Measurements from ENCODE around the gene KLHL6.
"Not testable (repeated sequence)": the region's sequence is repeated elsewhere in the genome, so short reads cannot be mapped to it uniquely, and the experiment has no call there.

KLHL6 gene

GRCh38 chr3:183484431-183485075 lies 71.0 kb downstream of the KLHL6 start:
- no peak for DNase-seq

- no peak for DNase-seq
Measured at GRCh38 chr3:183481582-183481981, 73.9 kb downstream of the KLHL6 start.

- no peak for DNase-seq
Measured at GRCh38 chr3:183478501-183478900, 77.0 kb downstream of the KLHL6 start.

- DNase-seq = no peak
Measured at GRCh38 chr3:183477801-183478456, 77.6 kb downstream of the KLHL6 start.

GRCh38 chr3:183475764-183476162 lies 79.7 kb downstream of the KLHL6 start:
- DNase-seq = not testable (repeated sequence)

- no peak for DNase-seq
Measured at GRCh38 chr3:183475016-183475763, 80.3 kb downstream of the KLHL6 start.

GRCh38 chr3:183473969-183474368 lies 81.5 kb downstream of the KLHL6 start:
- no peak for DNase-seq

- DNase-seq = no peak
Measured at GRCh38 chr3:183472155-183472554, 83.4 kb downstream of the KLHL6 start.

- DNase-seq = no peak
Measured at GRCh38 chr3:183468424-183468823, 87.1 kb downstream of the KLHL6 start.

- DNase-seq = no peak
Measured at GRCh38 chr3:183466575-183466974, 88.9 kb downstream of the KLHL6 start.

GRCh38 chr3:183465710-183466109 lies 89.8 kb downstream of the KLHL6 start:
- DNase-seq = not testable (repeated sequence)

- no peak for DNase-seq
Measured at GRCh38 chr3:183464480-183464879, 91.0 kb downstream of the KLHL6 start.

GRCh38 chr3:183460081-183461055 lies 95.1 kb downstream of the KLHL6 start:
- no peak for DNase-seq

GRCh38 chr3:183455089-183455488 lies 100.4 kb downstream of the KLHL6 start:
- DNase-seq = no peak

- no peak for DNase-seq
Measured at GRCh38 chr3:183454064-183454463, 101.4 kb downstream of the KLHL6 start.

GRCh38 chr3:183449791-183450190 lies 105.7 kb downstream of the KLHL6 start:
- no peak for DNase-seq

GRCh38 chr3:183449391-183449790 lies 106.1 kb downstream of the KLHL6 start:
- no peak for DNase-seq

GRCh38 chr3:183448369-183449128 lies 107.0 kb downstream of the KLHL6 start:
- no peak for DNase-seq

- DNase-seq = peak; percentile 78
Measured at GRCh38 chr3:183447206-183448001, 108.1 kb downstream of the KLHL6 start.

- DNase-seq = no peak
Measured at GRCh38 chr3:183446838-183447205, 108.7 kb downstream of the KLHL6 start.

GRCh38 chr3:183444748-183445147 lies 110.8 kb downstream of the KLHL6 start:
- DNase-seq = no peak
